ENCODE data around the gene SEMA4G. TPM values are rescaled to one million over a fixed set of nuclear protein-coding genes. Genes with fewer than 3 reads are reported as not detected.

SEMA4G gene
- total and polyA plus RNA-seq, 2 of the 8 experiments (the other 6 are each of a cell fraction or from before 2014, with no cell fraction given) = 7.1 to 18.2 TPM

DNA sequence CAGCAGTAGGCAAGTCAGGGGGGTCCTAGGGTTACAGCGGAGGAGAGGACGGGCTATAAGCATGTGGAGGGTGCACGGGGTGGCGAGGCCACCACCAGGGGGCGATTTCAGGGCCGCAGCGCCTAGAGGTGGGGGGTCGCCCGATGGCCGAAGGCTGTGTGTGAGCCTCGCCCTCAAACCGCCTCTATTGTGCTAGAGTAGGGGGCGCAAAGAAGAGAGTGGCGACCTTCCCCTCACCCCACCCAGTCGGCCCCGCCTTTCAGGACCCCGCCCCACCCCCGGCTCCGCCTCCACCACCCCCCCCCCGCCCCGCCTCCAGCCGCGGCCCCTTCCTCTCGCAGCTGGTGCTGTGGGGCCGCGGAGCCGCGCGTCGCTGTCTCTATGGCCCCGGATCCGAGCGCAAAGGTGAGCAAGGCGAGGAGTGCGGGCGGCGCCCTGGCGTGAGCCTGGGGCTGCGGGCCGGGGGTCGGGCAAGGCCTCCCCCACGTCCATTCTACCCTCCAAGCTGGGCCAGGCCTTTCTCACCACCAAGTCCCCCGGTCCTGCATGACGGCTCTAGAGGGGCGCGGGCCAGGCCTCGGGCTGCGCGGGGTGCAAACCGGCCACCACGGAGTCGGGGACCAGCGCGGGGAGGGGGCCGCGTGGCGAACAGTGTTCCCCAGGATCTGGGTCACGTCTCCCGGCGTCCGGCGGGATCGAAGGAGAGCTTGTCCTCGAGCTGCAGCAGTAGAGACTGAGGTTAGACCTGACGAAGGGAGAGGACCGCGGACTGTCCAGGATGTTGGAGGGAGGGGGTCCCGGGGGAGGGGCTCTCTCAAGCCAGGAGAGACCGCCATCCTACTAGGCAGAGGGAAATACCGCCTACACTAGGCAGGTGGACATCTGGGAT, at the start of gene SEMA4G (continued):
- TF ChIP-seq BCL11A (IDR thresholded peaks at IDR 0.05; ENCODE audit: low read depth in 2 of 2, low read length in 2 of 2) = no peak
- TF ChIP-seq TEAD4 (IDR thresholded peaks at IDR 0.05; ENCODE audit: low read depth, low read length) = no peak
- TF ChIP-seq CHD2 (IDR thresholded peaks at IDR 0.05; ENCODE audit: low read length) = no peak
- no peak for TF ChIP-seq ATF2 (IDR thresholded peaks at IDR 0.05; ENCODE audit: low read length)
- TF ChIP-seq SP1 (IDR thresholded peaks at IDR 0.05; ENCODE audit: low read depth, low read length) = peak; percentile 37; the same call in 1 of the 2 replicates
- TF ChIP-seq PHF8 (conservative IDR thresholded peaks at IDR 0.05; ENCODE audit: low read depth, low read length) = 0 out of 2 replicates have a peak, but pooled peaks have one; percentile 30
- TF ChIP-seq KDM1A (IDR thresholded peaks at IDR 0.05; ENCODE audit: borderline replicate concordance, low read length) = peak; percentile 88
- no peak for TF ChIP-seq SIN3A (conservative IDR thresholded peaks at IDR 0.05 in 1 of 2, IDR thresholded peaks at IDR 0.05 in 1 of 2; ENCODE audit: low read depth in 1 of 2, low read length in 2 of 2)
- TF ChIP-seq GABPA (IDR thresholded peaks at IDR 0.05; ENCODE audit: borderline replicate concordance, insufficient read depth, low read length) = no peak
- TF ChIP-seq POU5F1 (IDR thresholded peaks at IDR 0.05; ENCODE audit: low read depth, low read length) = no peak
- no peak for TF ChIP-seq SIX5 (IDR thresholded peaks at IDR 0.05; ENCODE audit: low read depth, low read length)
- peak; percentile 51 for TF ChIP-seq ASH2L (IDR thresholded peaks at IDR 0.05; ENCODE audit: low read length)
- peak; percentile 37; the same call in 1 of the 2 replicates for TF ChIP-seq POLR2AphosphoS5 (IDR thresholded peaks at IDR 0.05; ENCODE audit: low read depth, low read length)
- peak in 1 of 2 experiments; percentile 36; a peak in 1 of 4 replicates for TF ChIP-seq RAD21 (IDR thresholded peaks at IDR 0.05 in 1 of 2, conservative IDR thresholded peaks at IDR 0.05 in 1 of 2; ENCODE audit: low read depth in 2 of 2, low read length in 2 of 2)
- peak; percentile 25; the same call in 1 of the 2 replicates for TF ChIP-seq EGR1 (IDR thresholded peaks at IDR 0.05; ENCODE audit: borderline replicate concordance, low read depth, low read length)
- TF ChIP-seq KDM4A (IDR thresholded peaks at IDR 0.05; ENCODE audit: low read depth, low read length, severe bottlenecking) = peak; percentile 78
- peak; percentile 75 for TF ChIP-seq MAX (IDR thresholded peaks at IDR 0.05)
- no peak for TF ChIP-seq ATF3 (IDR thresholded peaks at IDR 0.05; ENCODE audit: insufficient read depth, low read depth, low read length)
- peak in 1 of 2 experiments; percentile 66; a peak in 1 of 4 replicates for TF ChIP-seq HDAC2 (IDR thresholded peaks at IDR 0.05; ENCODE audit: borderline replicate concordance in 1 of 2, low read depth in 2 of 2, low read length in 2 of 2)

Data from H1 (cell line).